Retinal pigment epithelial cell (primary cell): ENCODE measurements around the gene UMPS.
A peak's percentile ranks its signal among the peaks of the same experiment; 100 is the strongest.
"Not testable (repeated sequence)": the region's sequence is repeated elsewhere in the genome, so short reads cannot be mapped to it uniquely, and the experiment has no call there.

Experiments
- DNase-seq: peaks from one replicate; pipeline ENCODE4 v3.0.0-alpha.2; 2010; ENCODE audit warnings: low read depth
- H3K4me3 ChIP-seq: 2 replicates; pipeline ENCODE4 v1.5.1; 2011; ENCODE audit warnings: mild to moderate bottlenecking, low read length, control low read depth, moderate library complexity
- TF ChIP-seq, protein P1 (sequence below): conservative IDR thresholded peaks from 2 replicates; pipeline ENCODE4 v1.5.1; 2011; ENCODE audit warnings: low read depth, low read length, control low read depth, inconsistent platforms

UMPS gene

DNA sequence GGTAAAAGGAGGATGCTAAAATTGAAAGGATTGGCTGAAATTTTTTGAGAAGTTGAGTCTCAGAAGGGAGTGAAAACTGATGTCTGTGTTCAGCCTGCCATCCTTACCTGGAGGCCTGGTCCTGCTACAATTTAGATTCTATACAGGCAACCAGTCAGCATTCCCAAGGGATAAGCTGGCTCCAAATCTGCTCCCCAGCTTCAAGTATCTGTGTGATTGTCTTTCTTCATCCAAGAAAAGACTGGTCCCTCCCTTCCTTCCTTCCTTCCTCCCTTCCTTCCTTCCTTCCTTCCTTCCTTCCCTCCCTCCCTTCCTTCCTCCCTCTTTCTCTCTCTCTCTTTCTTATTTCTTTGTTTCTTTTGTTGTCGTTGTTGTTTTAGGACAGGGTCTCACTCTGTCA is 24.7 kb upstream of the UMPS start:
- DNase-seq, result no peak
- TF ChIP-seq, protein P1, sequence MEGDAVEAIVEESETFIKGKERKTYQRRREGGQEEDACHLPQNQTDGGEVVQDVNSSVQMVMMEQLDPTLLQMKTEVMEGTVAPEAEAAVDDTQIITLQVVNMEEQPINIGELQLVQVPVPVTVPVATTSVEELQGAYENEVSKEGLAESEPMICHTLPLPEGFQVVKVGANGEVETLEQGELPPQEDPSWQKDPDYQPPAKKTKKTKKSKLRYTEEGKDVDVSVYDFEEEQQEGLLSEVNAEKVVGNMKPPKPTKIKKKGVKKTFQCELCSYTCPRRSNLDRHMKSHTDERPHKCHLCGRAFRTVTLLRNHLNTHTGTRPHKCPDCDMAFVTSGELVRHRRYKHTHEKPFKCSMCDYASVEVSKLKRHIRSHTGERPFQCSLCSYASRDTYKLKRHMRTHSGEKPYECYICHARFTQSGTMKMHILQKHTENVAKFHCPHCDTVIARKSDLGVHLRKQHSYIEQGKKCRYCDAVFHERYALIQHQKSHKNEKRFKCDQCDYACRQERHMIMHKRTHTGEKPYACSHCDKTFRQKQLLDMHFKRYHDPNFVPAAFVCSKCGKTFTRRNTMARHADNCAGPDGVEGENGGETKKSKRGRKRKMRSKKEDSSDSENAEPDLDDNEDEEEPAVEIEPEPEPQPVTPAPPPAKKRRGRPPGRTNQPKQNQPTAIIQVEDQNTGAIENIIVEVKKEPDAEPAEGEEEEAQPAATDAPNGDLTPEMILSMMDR, result no peak
- H3K4me3 ChIP-seq, result no peak overlapping the region

DNA sequence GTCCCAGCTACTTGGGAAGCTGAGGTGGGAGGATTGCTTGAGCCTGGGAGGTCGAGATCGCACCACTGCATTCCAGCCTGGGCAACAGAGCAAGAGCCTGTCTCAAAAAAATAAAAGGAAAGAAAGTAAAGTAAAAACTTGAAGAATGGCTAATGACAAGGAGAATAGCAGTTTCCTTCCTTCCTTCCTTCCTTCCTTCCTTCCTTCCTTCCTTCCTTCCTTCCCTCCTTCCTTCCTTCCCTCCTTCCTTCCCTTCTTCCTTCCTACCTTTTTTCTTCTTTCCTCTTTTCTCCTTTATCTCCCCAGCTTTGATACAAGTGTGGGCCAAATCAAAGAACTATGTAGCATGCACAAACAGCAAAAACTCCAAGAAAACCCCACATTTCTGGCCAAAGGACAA is 23.0 kb upstream of the UMPS start:
- not testable (repeated sequence) for H3K4me3 ChIP-seq, DNase-seq

DNA sequence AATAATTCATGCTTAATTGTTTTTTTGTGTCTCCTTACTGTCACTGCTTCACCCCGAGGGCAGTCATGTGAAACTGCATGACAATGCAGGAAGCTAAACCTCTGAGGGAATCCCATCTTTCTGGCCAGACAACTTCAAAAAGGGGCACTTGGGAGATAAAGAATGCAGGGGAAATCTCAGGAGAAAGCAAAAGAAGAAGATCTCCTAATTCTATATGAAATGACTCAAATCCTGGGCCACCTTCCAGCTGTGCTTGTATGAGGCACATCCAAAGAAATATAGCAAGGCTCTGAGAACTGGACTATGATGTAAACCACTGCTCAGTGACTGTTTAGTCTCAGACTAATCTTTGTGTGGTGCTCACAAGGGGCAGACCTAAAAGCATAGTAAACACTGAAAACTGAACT is 22.6 kb upstream of the UMPS start:
- no peak overlapping the region for H3K4me3 ChIP-seq
- no peak for DNase-seq
- TF ChIP-seq, protein P1, result no peak

DNA sequence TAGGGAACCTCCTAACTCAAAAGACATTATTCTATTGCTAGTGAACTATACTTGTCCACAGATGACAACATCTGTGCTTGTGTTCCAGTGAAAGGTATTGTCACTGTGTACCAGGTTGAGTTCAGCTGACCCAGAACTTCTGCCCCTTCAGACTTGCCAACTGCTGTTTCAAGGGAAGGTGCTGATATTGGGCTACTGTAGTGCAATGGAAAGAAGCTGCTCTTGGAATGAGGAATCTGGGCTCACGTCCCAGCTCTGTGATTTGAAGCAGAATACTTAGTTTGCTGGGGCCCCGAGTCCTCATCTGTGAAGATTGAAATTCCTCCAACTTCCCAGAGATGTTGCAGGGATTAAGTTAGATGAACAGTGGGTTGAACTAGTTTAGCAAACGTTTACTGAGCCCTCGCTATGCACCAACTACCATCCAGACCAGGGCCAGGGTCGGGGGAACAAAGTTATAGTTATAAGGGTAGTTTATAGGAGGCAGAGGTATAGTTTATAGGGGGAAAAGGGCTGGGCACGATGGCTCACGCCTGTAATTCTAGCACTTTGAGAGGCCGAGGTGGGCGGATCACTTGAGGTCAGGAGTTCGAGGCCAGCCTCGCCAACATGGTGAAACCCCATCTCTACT is 15.9 kb upstream of the UMPS start:
- TF ChIP-seq, protein P1, result no peak
- no peak overlapping the region for H3K4me3 ChIP-seq
- peak; percentile 22 for DNase-seq

DNA sequence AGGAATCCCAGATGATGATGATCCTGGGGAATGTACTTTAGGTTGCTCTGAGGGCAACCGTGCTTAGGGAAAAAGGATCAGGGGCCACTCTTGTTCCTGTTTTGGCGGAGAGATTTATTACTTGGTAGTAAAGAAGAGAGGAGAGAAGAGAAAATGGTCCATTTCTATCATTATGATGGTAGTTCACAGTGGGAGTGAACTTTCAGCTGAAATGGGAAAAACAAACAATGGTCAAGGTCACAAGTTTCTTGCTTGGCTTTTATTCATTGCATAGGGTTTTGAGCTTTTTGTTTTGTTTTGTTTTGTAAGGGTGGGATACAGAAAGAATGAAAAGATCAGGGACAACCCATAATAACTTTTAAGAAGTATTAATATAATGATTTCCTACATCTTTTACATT is 7.7 kb upstream of the UMPS start:
- TF ChIP-seq, protein P1, result no peak
- DNase-seq, result no peak
- H3K4me3 ChIP-seq, result no peak overlapping the region

DNA sequence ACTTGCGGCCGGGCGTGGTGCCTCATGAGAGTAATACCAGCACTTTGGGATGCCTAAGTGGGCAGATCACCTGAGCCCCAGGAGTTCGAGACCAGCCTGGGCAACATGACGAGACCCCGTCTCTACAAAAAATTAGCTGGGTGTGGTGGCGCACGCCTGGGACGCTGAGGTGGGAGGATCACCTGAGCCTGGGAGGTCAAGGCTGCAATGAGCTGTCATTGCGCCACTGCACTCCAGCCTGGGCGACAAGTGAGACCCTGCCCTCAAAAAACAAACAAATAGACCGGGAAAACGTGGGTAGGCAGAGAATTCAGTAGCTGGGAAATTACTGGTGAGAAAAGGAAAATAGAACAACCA is 667 bp downstream of the UMPS start:
- TF ChIP-seq, protein P1, result no peak
- DNase-seq, result no peak
- peak overlapping the region; percentile 85 for H3K4me3 ChIP-seq

DNA sequence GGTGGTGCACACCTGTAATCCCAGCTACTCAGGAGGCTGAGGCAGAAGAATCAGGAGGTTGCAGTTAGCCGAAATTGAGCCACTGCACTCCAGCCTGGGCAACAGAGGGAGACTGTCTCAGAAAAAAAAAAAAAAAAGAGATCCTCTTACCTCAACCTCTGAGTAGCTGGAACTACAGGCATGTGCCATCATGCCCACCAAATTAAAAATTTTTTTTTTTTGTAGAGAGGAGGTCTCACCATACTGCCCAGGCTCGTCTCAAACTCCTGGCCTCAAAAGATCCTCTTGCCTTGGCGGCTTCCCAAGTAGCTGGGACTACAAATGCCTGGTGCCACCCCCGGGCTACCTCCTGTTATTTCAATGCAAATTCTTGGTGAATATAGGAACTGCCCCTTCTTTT is 1.5 kb downstream of the UMPS start:
- H3K4me3 ChIP-seq, result no peak overlapping the region
- no peak for DNase-seq
- TF ChIP-seq, protein P1, result no peak

DNA sequence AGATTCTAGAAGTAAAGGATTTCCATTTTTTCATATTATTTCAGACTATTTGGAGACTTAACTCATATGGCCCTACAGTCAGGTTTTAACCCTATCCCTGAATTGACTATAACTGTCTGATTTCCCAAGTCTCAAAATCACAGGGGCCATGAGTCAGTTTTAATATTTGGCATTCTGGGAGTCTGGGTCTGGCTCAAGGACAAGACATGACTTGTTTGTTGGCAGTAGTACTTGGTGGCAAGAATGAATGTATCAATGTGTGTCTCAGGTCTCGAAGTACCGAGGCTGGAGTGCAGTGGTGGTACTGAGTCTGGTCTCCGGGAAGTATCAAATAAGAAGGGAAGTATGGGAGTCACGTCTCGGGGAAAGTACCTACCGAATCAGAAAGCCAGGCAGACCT is 10.8 kb downstream of the UMPS start:
- TF ChIP-seq, protein P1, result no peak
- DNase-seq, result no peak
- H3K4me3 ChIP-seq, result no peak overlapping the region
